HG03103 (cell line): Measurements from ENCODE around the gene LILRB3.
"Not testable (repeated sequence)": the region's sequence is repeated elsewhere in the genome, so short reads cannot be mapped to it uniquely, and the experiment has no call there.

ENCODE experiments used
- ATAC-seq: cut with Tn5 transposase; IDR thresholded peaks from one replicate; pipeline ENCODE4 v1.9.1; 2021; ENCODE audit warnings: low read depth; ENCODE audit not compliant: unreplicated experiment

LILRB3 gene

GRCh38 chr19:54171736-54172431 is 50.9 kb downstream of the LILRB3 start:
- ATAC-seq, result not testable (repeated sequence)

GRCh38 chr19:54169149-54169740 is 53.6 kb downstream of the LILRB3 start:
- ATAC-seq, result no peak

GRCh38 chr19:54168174-54168917 is 54.5 kb downstream of the LILRB3 start:
- no peak for ATAC-seq
